Heart right ventricle (tissue), 16 donors: Measurements from ENCODE around the gene SHTN1. TPM values are rescaled to one million over a fixed set of nuclear protein-coding genes. Genes with fewer than 3 reads are reported as not detected.

Source experiments
- ATAC-seq, 8 donors: fragments of 200-7000 bp; cut with Tn5 transposase; one replicate each; pipeline ENCODE4 v1.9.1; 2020; ENCODE audit warnings: mild to moderate bottlenecking in 8 of 8, moderate library complexity in 8 of 8, moderate number of reproducible peaks in 1 of 8
- DNase-seq, 2 donors: peaks; one replicate each; pipeline ENCODE4 v3.0.0-alpha.2; 2020
- H3K27ac ChIP-seq, 10 donors: fragments of 200-600 bp; sonication (generic) in 2 of 10; one replicate each; pipeline versions ENCODE4 v1.5.0 to v1.8.0; 2020 to 2022; ENCODE audit warnings: mild to moderate bottlenecking in 3 of 10
- H3K27me3 ChIP-seq, 7 donors: fragments of 200-600 bp; one replicate each; pipeline ENCODE4 v1.8.0; 2021 to 2022; ENCODE audit warnings: mild to moderate bottlenecking in 2 of 7
- H3K36me3 ChIP-seq, 9 donors: fragments of 200-600 bp; sonication (generic) in 1 of 9; one replicate each; pipeline versions ENCODE4 v1.5.0 to v1.8.0; 2020 to 2022; ENCODE audit warnings: mild to moderate bottlenecking in 2 of 9
- H3K4me1 ChIP-seq, 9 donors: fragments of 200-600 bp; sonication (generic) in 1 of 9; one replicate each; pipeline versions ENCODE4 v1.5.0 to v1.8.0; 2020 to 2022; ENCODE audit warnings: mild to moderate bottlenecking in 4 of 9
- H3K4me3 ChIP-seq, 10 donors: fragments of 200-600 bp; sonication (generic) in 2 of 10; one replicate each; pipeline versions ENCODE4 v1.5.0 to v1.8.0; 2020 to 2022; ENCODE audit warnings: mild to moderate bottlenecking in 7 of 10, moderate library complexity in 2 of 10
- H3K9me3 ChIP-seq, 11 donors: fragments of 200-600 bp in 10 of 11; sonication (generic) in 2 of 11; one replicate each; pipeline versions ENCODE4 v1.5.0 to v1.8.0; 2013 to 2022; ENCODE audit warnings: mild to moderate bottlenecking in 2 of 11, control low read depth in 1 of 11, moderate library complexity in 1 of 11
- WGBS, 2 donors: extraction: QIAGEN DNeasy Blood & Tissue Kit; methylation state at CpG; one replicate each; pipeline ENCODE4 v1.1.7; 2013; ENCODE audit warnings: inconsistent platforms in 1 of 2; 5-methylcytosine and 5-hydroxymethylcytosine counted together
- intact Hi-C, 10 donors: fragments of 100-400 bp; cut with DNase I; formaldehyde crosslinking; loops; one replicate each; pipeline versions ENCODE4 v1.11.1 to v1.14.2; 2022
- polyA plus RNA-seq, 2 donors: library from polyadenylated mRNA; stranded (reverse); fragments of 200-250 nt; gene quantifications; one replicate each; pipeline ENCODE4 v1.2.3, GENCODE V29; 2013
- total RNA-seq, 10 donors: library from RNA; stranded (reverse); fragmentation: NEBNext Ultra II Directional in 3 of 10; extraction: Animal tissue kit (Norgen Biotek cat#: 25700) in 3 of 10; gene quantifications; one replicate each; pipeline versions ENCODE4 v1.2.1 to v1.2.4, GENCODE V29; 2021 to 2023
- TF ChIP-seq, protein P1 (sequence below), 9 donors: fragments of 200-600 bp; sonication (generic) in 2 of 9; IDR thresholded peaks; one replicate each; pipeline versions ENCODE4 v1.5.0 to v1.8.0; 2021 to 2022; ENCODE audit warnings: antibody characterized with exemption in 9 of 9, mild to moderate bottlenecking in 5 of 9, moderate library complexity in 1 of 9
- donor health status: Arrhythmogenic right ventricular cardiomyopathy.
- donor health status: ischemic (EF 13 %, LVEDD 7.1; RV severe dilation, severe dysfunction).
- donor health status: healthy with polysubstance abuse.
- donor health status: DM: no; HTN: yes; CAD: no.
- donor health status: DM: no; HTN: no; CAD: no.
- donor health status: ischemic (EF 25% LVEDD 6.9; RV normal size, moderate dysfunction).
- donor health status: ischemic (EF 25% LVEDD 5.7; RV mildly dilated, moderate dysfunction).
- donor health status: healthy.
- donor health status: DM: yes; HTN: yes; CAD: no.
- donor health status: Ischemic cardiomyopathy.
- donor health status: ischemic (EF 35%, LVEDD 5.7; RV mildly dilated, moderate dysfunction).
- donor health status: nonischemic (EF 11% LVEDD 7.7; RV severe dilation, severe dysfunction).
- donor health status: DM: yes; HTN: yes; CAD: no.
- donor health status: PGD.
- donor health status: ischemic (EF 29% LVEDD 5.4; RV normal size, mild dysfunction).
- donor health status: nonischemic (EF 23%, LVEDD 6.1; RV moderate dilation, normal function).

The SHTN1 gene
- total and polyA plus RNA-seq, 12 donors = 0.86 to 13.1 (median 2.8) TPM

DNA sequence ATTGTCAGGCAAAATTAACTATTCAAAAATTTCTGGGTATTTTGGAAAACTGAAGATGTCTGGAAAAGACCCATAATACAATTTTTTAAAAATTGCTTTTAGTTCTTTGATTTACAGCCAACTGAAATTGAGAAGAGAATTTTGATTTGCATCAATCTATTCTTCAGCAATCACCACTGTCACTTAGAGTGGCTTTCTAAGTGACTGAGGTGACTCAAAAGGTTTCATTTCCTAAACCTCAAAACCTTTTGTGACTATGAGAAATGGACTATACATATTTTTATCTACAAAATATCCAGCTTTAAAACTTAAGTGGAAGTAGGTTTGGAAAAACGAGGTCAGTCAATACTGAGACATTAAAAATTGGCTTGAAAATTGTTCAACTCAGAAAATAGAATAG lies 95.7 kb downstream of the SHTN1 start:
- no peak for ATAC-seq

DNA sequence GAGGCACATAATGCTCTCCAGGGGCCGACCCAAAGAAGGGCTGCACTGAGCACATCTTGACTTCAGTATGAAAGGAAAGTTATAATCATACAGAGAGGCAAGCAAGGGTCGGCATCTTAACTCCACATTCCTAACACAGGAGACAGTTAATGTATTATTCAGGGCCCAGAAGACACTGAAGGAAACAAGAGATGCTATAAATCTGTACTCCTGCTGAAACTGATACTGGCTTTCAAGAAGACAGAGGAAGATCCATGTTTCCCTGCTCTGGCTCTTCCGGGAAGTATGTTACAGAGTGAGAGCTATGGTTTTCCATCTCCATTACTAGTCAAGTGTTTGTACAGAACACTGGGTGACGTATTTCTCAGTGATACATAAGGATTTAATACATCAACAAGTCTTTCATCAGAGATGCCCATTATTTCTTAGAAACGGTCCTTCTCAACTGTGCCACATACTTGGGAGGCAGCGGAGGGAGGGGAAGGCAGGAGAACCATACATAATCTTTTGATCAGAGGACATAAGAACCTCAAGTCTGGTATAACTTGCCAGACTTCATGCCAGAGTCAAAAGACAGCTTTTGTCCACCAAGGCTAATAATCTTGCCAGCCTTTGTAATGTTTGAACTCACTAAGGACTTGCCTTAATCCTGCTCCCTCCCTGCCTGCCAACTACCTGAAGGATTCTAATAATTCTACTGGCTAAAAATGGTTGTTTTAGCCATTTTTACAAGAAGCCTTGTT lies 97.6 kb downstream of the SHTN1 start:
- H3K36me3 ChIP-seq = peaks cover 0 to 9% (median 0%) of the 10 kb centered on the region in 9 donors
- no peaks in the 10 kb centered on the region for H3K9me3 ChIP-seq
- intact Hi-C loops = no loop called here
- peaks cover 0 to 4% (median 0%) of the 10 kb centered on the region in 9 donors for H3K4me1 ChIP-seq
- ATAC-seq (no peak), DNase-seq (no peak)
- TF ChIP-seq, protein P1, sequence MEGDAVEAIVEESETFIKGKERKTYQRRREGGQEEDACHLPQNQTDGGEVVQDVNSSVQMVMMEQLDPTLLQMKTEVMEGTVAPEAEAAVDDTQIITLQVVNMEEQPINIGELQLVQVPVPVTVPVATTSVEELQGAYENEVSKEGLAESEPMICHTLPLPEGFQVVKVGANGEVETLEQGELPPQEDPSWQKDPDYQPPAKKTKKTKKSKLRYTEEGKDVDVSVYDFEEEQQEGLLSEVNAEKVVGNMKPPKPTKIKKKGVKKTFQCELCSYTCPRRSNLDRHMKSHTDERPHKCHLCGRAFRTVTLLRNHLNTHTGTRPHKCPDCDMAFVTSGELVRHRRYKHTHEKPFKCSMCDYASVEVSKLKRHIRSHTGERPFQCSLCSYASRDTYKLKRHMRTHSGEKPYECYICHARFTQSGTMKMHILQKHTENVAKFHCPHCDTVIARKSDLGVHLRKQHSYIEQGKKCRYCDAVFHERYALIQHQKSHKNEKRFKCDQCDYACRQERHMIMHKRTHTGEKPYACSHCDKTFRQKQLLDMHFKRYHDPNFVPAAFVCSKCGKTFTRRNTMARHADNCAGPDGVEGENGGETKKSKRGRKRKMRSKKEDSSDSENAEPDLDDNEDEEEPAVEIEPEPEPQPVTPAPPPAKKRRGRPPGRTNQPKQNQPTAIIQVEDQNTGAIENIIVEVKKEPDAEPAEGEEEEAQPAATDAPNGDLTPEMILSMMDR (IDR thresholded peaks at IDR 0.05) = no peak
- H3K27me3 ChIP-seq = no peaks in the 10 kb centered on the region
- no peak overlapping the region for H3K27ac ChIP-seq
- 81 to 85% methylated on average over 6 of the region's 6 CpGs for WGBS, 2 donors
- no peak overlapping the region for H3K4me3 ChIP-seq

More for the DNA sequence above, 95.7 kb downstream of the SHTN1 start:
- Histone ChIP-seq H3K4me3 (no peak overlapping the region), H3K36me3 (peaks cover 0 to 9% (median 0%) of the 10 kb centered on the region in 9 donors), H3K27ac (no peak overlapping the region), H3K9me3 (no peaks in the 10 kb centered on the region), H3K4me1 (peaks cover 0 to 4% (median 0%) of the 10 kb centered on the region in 9 donors), H3K27me3 (no peaks in the 10 kb centered on the region)
- intact Hi-C loops = no loop called here
- no peak for DNase-seq
- TF ChIP-seq, protein P1 (IDR thresholded peaks at IDR 0.05) = no peak
- WGBS, 2 donors = 63 to 64% methylated on average over 1 of the region's 1 CpG

GRCh38 chr10:116905845-116906210 lies 99.2 kb downstream of the SHTN1 start:
- Histone ChIP-seq H3K36me3 (peaks cover 0 to 9% (median 0%) of the 10 kb centered on the region in 9 donors), H3K9me3 (no peaks in the 10 kb centered on the region), H3K4me3 (no peak overlapping the region), H3K27ac (no peak overlapping the region), H3K4me1 (no peaks in the 10 kb centered on the region), H3K27me3 (no peaks in the 10 kb centered on the region)
- DNase-seq (no peak), ATAC-seq (no peak)
- WGBS, 2 donors = 95 to 96% methylated on average over 3 of the region's 3 CpGs
- intact Hi-C loops = no loop called here
- TF ChIP-seq, protein P1 (IDR thresholded peaks at IDR 0.05) = no peak

GRCh38 chr10:116899626-116900025 lies 105.4 kb downstream of the SHTN1 start:
- no peak overlapping the region for H3K27ac ChIP-seq
- 70 to 83% methylated on average over 4 of the region's 4 CpGs for WGBS, 2 donors
- H3K36me3 ChIP-seq = peaks cover 0 to 4% (median 0%) of the 10 kb centered on the region in 9 donors
- no peak overlapping the region for H3K4me3 ChIP-seq
- DNase-seq = no peak
- H3K27me3 ChIP-seq = no peaks in the 10 kb centered on the region
- intact Hi-C loops = no loop called here
- H3K9me3 ChIP-seq = no peaks in the 10 kb centered on the region
- no peak for ATAC-seq
- TF ChIP-seq, protein P1 (IDR thresholded peaks at IDR 0.05) = no peak
- H3K4me1 ChIP-seq = no peaks in the 10 kb centered on the region
